OCI-LY7 (cell line): ENCODE measurements around the gene REXO1.

ENCODE experiments used
- EZH2phosphoT487 ChIP-seq: fragments of 200-600 bp; sonication (generic); IDR thresholded peaks from 2 replicates; pipeline ENCODE4 v1.6.1; 2018; ENCODE audit warnings: low read depth, borderline replicate concordance, mild to moderate bottlenecking, mixed run types, antibody characterized with exemption, low read length, moderate library complexity, mixed read lengths
- TF ChIP-seq, protein P1 (sequence below): fragments of 200-600 bp; sonication (generic); conservative IDR thresholded peaks from 2 replicates; pipeline ENCODE4 v1.5.1; 2014; ENCODE audit warnings: mild to moderate bottlenecking, antibody characterized with exemption, low read length, moderate library complexity, mixed read lengths

DNA sequence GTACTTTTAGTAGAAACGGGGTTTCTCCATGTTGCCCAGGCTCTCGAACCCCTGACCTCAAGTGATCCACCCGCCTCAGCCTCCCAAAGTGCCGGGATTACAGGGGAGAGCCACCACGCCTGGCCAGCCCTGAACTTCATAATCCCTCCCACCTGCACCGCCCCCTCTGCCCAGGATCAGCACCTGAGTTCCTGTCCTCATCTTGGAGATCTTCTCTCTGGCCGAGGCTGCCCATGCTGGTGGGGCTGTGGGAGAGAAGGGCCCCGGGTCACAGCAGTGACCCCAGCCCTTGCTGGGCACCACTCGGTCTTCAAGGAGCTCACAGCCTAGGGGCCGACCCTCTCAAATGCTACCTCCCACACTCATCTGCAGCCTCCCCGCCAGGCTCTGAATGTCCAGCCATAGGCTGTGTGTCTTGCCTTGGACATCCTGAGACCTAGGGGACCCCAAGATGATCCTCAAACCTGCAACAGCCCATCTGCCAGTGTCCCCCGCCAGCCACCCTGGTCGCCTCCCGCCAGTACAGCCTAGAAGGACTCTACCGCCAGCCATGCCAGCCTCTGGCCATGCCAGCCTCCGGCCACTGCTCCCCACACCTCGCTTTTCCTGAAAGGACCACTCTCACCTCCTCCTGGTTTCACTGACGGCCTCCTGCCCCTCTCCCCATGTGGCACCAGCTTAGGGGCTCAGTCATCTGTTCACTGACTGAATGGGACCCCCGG, 37.7 kb downstream of the REXO1 start:
- TF ChIP-seq, protein P1, sequence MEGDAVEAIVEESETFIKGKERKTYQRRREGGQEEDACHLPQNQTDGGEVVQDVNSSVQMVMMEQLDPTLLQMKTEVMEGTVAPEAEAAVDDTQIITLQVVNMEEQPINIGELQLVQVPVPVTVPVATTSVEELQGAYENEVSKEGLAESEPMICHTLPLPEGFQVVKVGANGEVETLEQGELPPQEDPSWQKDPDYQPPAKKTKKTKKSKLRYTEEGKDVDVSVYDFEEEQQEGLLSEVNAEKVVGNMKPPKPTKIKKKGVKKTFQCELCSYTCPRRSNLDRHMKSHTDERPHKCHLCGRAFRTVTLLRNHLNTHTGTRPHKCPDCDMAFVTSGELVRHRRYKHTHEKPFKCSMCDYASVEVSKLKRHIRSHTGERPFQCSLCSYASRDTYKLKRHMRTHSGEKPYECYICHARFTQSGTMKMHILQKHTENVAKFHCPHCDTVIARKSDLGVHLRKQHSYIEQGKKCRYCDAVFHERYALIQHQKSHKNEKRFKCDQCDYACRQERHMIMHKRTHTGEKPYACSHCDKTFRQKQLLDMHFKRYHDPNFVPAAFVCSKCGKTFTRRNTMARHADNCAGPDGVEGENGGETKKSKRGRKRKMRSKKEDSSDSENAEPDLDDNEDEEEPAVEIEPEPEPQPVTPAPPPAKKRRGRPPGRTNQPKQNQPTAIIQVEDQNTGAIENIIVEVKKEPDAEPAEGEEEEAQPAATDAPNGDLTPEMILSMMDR: no peak
- TF ChIP-seq EZH2phosphoT487: no peak
